ENCODE results near the gene CAPRIN2.

Gene CAPRIN2

GRCh38 chr12:30719060-30719459, 35.7 kb downstream of the CAPRIN2 start:
- Histone ChIP-seq H3K36me3 (peaks cover 50% of the 10 kb centered on the region), H3K4me1 (no peaks in the 10 kb centered on the region), H3K4me2 (no peak overlapping the region), H3K9ac (no peak overlapping the region), H3K27ac (no peak overlapping the region), H3K27me3 (no peaks in the 10 kb centered on the region), H4K20me1 (no peaks in the 10 kb centered on the region), H3K4me3 (no peak overlapping the region), H3K9me3 (no peaks in the 10 kb centered on the region)
- TF ChIP-seq Cebpa-rat (IDR thresholded peaks at IDR 0.05): no peak

GRCh38 chr12:30707613-30708342, 47.0 kb downstream of the CAPRIN2 start:
- H3K4me3 ChIP-seq: no peak overlapping the region
- no peak overlapping the region for H3K27ac ChIP-seq
- H3K9me3 ChIP-seq: no peaks in the 10 kb centered on the region
- H3K4me2 ChIP-seq: no peak overlapping the region
- H3K4me1 ChIP-seq: no peaks in the 10 kb centered on the region
- TF ChIP-seq Cebpa-rat (IDR thresholded peaks at IDR 0.05): no peak
- no peak overlapping the region for H3K9ac ChIP-seq
- peaks cover 27% of the 10 kb centered on the region for H3K36me3 ChIP-seq
- H4K20me1 ChIP-seq: no peaks in the 10 kb centered on the region
- H3K27me3 ChIP-seq: no peaks in the 10 kb centered on the region

- TF ChIP-seq Cebpa-rat (IDR thresholded peaks at IDR 0.05): no peak
- Histone ChIP-seq H3K27me3 (no peaks in the 10 kb centered on the region), H3K27ac (no peak overlapping the region)
Observed at GRCh38 chr12:30706476-30706875, 48.3 kb downstream of the CAPRIN2 start.

DNA sequence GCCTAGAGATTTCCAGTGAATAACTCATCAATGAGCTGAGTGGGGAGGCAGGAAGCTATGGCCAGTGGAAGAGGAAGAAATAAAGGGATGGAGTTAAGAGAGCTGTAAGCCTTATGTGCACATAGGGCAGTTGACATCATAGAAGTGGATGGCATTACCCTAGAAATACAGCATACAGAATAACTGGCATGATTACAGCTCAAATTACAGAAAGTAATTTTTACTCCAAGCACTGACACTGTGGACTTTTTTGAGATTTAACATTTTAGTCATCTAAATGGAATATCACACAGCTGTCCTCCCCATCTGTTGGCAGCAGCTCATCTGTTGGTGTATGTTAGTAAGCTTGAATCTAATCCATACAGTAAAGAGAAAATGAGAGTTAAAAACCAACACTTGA, 53.7 kb downstream of the CAPRIN2 start:
- Histone ChIP-seq H3K27ac (no peak overlapping the region), H3K9me3 (no peaks in the 10 kb centered on the region), H3K4me2 (no peak overlapping the region), H3K4me3 (no peak overlapping the region), H3K4me1 (peaks cover 5% of the 10 kb centered on the region; the same call in 1 of the 2 replicates), H4K20me1 (no peaks in the 10 kb centered on the region), H3K27me3 (no peaks in the 10 kb centered on the region), H3K36me3 (no peaks in the 10 kb centered on the region), H3K9ac (no peak overlapping the region)
- no peak for TF ChIP-seq Cebpa-rat (IDR thresholded peaks at IDR 0.05)

More at GRCh38 chr12:30706476-30706875, 48.3 kb downstream of the CAPRIN2 start:
- Histone ChIP-seq H4K20me1 (no peaks in the 10 kb centered on the region), H3K4me3 (no peak overlapping the region), H3K9ac (no peak overlapping the region), H3K4me1 (no peaks in the 10 kb centered on the region), H3K36me3 (peaks cover 19% of the 10 kb centered on the region), H3K4me2 (no peak overlapping the region), H3K9me3 (no peaks in the 10 kb centered on the region)

- no peak for TF ChIP-seq Cebpa-rat (IDR thresholded peaks at IDR 0.05)
Observed at GRCh38 chr12:30700216-30700900, 54.4 kb downstream of the CAPRIN2 start.

GRCh38 chr12:30698346-30698745, 56.4 kb downstream of the CAPRIN2 start:
- TF ChIP-seq Cebpa-rat (IDR thresholded peaks at IDR 0.05): no peak
- no peak overlapping the region for H3K9ac ChIP-seq
- no peak overlapping the region for H3K27ac ChIP-seq
- H3K4me1 ChIP-seq: peaks cover 21% of the 10 kb centered on the region
- H3K36me3 ChIP-seq: no peaks in the 10 kb centered on the region
- peaks cover 14% of the 10 kb centered on the region for H4K20me1 ChIP-seq
- H3K9me3 ChIP-seq: no peaks in the 10 kb centered on the region
- no peaks in the 10 kb centered on the region for H3K27me3 ChIP-seq
- no peak overlapping the region for H3K4me2 ChIP-seq
- H3K4me3 ChIP-seq: no peak overlapping the region

More at GRCh38 chr12:30700216-30700900, 54.4 kb downstream of the CAPRIN2 start:
- H3K4me2 ChIP-seq: no peak overlapping the region
- peaks cover 5% of the 10 kb centered on the region; the same call in 1 of the 2 replicates for H3K4me1 ChIP-seq
- no peaks in the 10 kb centered on the region for H3K36me3 ChIP-seq
- H3K4me3 ChIP-seq: no peak overlapping the region
- H3K9ac ChIP-seq: no peak overlapping the region
- no peak overlapping the region for H3K27ac ChIP-seq
- H3K9me3 ChIP-seq: no peaks in the 10 kb centered on the region
- H4K20me1 ChIP-seq: no peaks in the 10 kb centered on the region
- H3K27me3 ChIP-seq: no peaks in the 10 kb centered on the region

- H3K4me2 ChIP-seq: no peak overlapping the region
- no peak overlapping the region for H3K27ac ChIP-seq
- H3K4me3 ChIP-seq: no peak overlapping the region
- H3K9me3 ChIP-seq: no peaks in the 10 kb centered on the region
- peaks cover 30% of the 10 kb centered on the region for H3K4me1 ChIP-seq
- TF ChIP-seq Cebpa-rat (IDR thresholded peaks at IDR 0.05): no peak
- H4K20me1 ChIP-seq: peaks cover 28% of the 10 kb centered on the region
- H3K27me3 ChIP-seq: no peaks in the 10 kb centered on the region
- no peak overlapping the region for H3K9ac ChIP-seq
- no peaks in the 10 kb centered on the region for H3K36me3 ChIP-seq
Observed at GRCh38 chr12:30696943-30697342, 57.8 kb downstream of the CAPRIN2 start.

- peaks cover 30% of the 10 kb centered on the region for H3K4me1 ChIP-seq
- peak overlapping the region; percentile 69 for H3K4me2 ChIP-seq
- no peaks in the 10 kb centered on the region for H3K36me3 ChIP-seq
- H3K4me3 ChIP-seq: peak overlapping the region; percentile 99
- TF ChIP-seq Cebpa-rat (IDR thresholded peaks at IDR 0.05): no peak
- H3K9ac ChIP-seq: no peak overlapping the region
- no peaks in the 10 kb centered on the region for H3K27me3 ChIP-seq
- no peaks in the 10 kb centered on the region for H3K9me3 ChIP-seq
- peaks cover 29% of the 10 kb centered on the region for H4K20me1 ChIP-seq
- H3K27ac ChIP-seq: peak overlapping the region; percentile 95; the same call in 1 of the 2 replicates
Observed at GRCh38 chr12:30696486-30696885, 58.3 kb downstream of the CAPRIN2 start.

DNA sequence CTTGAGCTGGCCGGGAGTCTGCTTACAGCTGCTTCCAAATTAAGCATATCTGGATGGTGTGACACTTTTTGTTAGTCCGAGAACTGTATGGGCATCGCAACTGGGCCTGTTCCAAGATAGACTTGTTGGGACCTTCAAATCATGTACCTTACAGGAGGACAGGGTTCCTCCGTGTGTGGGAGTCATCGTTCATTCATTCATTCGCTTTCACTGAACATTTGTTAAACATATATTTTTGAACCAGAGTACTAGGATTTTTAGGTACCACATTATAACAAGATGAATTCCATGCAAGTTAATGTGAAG, 58.7 kb downstream of the CAPRIN2 start:
- Histone ChIP-seq H3K4me2 (peak overlapping the region; percentile 69), H3K27ac (peak overlapping the region; percentile 95), H4K20me1 (peaks cover 33% of the 10 kb centered on the region), H3K36me3 (no peaks in the 10 kb centered on the region), H3K4me3 (peak overlapping the region; percentile 99), H3K4me1 (peaks cover 30% of the 10 kb centered on the region), H3K9me3 (no peaks in the 10 kb centered on the region), H3K9ac (peak overlapping the region; percentile 95), H3K27me3 (no peaks in the 10 kb centered on the region)
- TF ChIP-seq Cebpa-rat (IDR thresholded peaks at IDR 0.05): no peak
